Psoas muscle (tissue), 8 donors: ENCODE data around the gene XRCC1. TPM values are rescaled to one million over a fixed set of nuclear protein-coding genes. Genes with fewer than 3 reads are reported as not detected.
"Not testable (repeated sequence)": the region's sequence is repeated elsewhere in the genome, so short reads cannot be mapped to it uniquely, and the experiment has no call there.

ENCODE experiments used
- ATAC-seq, 4 donors: fragments of 200-7000 bp; cut with Tn5 transposase; one replicate each; pipeline ENCODE4 v1.9.1; 2020; ENCODE audit warnings: moderate library complexity in 3 of 4, mild to moderate bottlenecking in 2 of 4
- DNase-seq, 2 donors: peaks; one replicate each; pipeline ENCODE4 v3.0.0-alpha.2; 2020
- H3K27ac ChIP-seq: fragments of 200-600 bp; one replicate; pipeline ENCODE4 v1.8.0; 2022
- H3K27me3 ChIP-seq, 3 donors: fragments of 200-600 bp in 1 of 3; one replicate each; pipeline versions ENCODE4 v1.6.1 to v1.8.0; 2013 to 2022; ENCODE audit warnings: low read length in 2 of 3, mild to moderate bottlenecking in 2 of 3, moderate library complexity in 1 of 3; ENCODE audit not compliant: insufficient read depth in 3 of 3
- H3K36me3 ChIP-seq, 2 donors: fragments of 200-600 bp in 1 of 2; one replicate each; pipeline versions ENCODE4 v1.6.1 to v1.8.0; 2013 to 2022; ENCODE audit warnings: low read depth in 1 of 2, mild to moderate bottlenecking in 1 of 2, moderate library complexity in 1 of 2; ENCODE audit not compliant: insufficient read depth in 1 of 2
- H3K4me1 ChIP-seq: fragments of 200-600 bp; one replicate; pipeline ENCODE4 v1.8.0; 2022
- H3K4me3 ChIP-seq: fragments of 200-600 bp; one replicate; pipeline ENCODE4 v1.8.0; 2022; ENCODE audit warnings: mild to moderate bottlenecking
- H3K9me3 ChIP-seq: fragments of 200-600 bp; one replicate; pipeline ENCODE4 v1.8.0; 2022
- WGBS, 3 donors: extraction: QIAGEN DNeasy Blood & Tissue Kit; methylation state at CpG; one replicate each; pipeline versions ENCODE4 v1.1.6 to v1.1.7; 2013; 5-methylcytosine and 5-hydroxymethylcytosine counted together
- intact Hi-C, 2 donors: fragments of 100-400 bp; cut with DNase I; formaldehyde crosslinking; loops; one replicate each; pipeline versions ENCODE4 v1.11.0 to v1.14.2; 2022
- polyA plus RNA-seq, 3 donors: library from polyadenylated mRNA; stranded (reverse); fragments of 200-250 nt; gene quantifications; one replicate each; pipeline ENCODE4 v1.2.3, GENCODE V29; 2013
- total RNA-seq, 4 donors: library from RNA; stranded (reverse); fragmentation: NEBNext Ultra II Directional in 2 of 4; extraction: Animal tissue kit (Norgen Biotek cat#: 25700) in 2 of 4; gene quantifications; one replicate each; pipeline versions ENCODE4 v1.2.1 to v1.2.4, GENCODE V29; 2021 to 2023
- TF ChIP-seq, protein P1 (sequence below): fragments of 200-600 bp; IDR thresholded peaks from one replicate; pipeline ENCODE4 v1.8.0; 2022; ENCODE audit warnings: antibody characterized with exemption
- donor health status: healthy with polysubstance abuse.
- donor health status: DM: no; HTN: no; CAD: no; lungs with moderate emphysema.
- donor health status: Bipolar disorder and iron deficiency.
- donor health status: healthy.
- donor health status: DM: yes; HTN: yes; CAD: no.
- donor health status: DM: no; HTN: no; CAD: no.
- donor health status: DM: no; HTN: no; CAD: no.
- donor health status: DM: yes; HTN: yes; CAD: no.

The XRCC1 gene
- total and polyA plus RNA-seq, 7 donors, result 12.7 to 22.1 (median 14.1) TPM

- DNase-seq (no peak), ATAC-seq (no peak)
- H3K4me3 ChIP-seq, result no peak overlapping the region
- TF ChIP-seq, protein P1, sequence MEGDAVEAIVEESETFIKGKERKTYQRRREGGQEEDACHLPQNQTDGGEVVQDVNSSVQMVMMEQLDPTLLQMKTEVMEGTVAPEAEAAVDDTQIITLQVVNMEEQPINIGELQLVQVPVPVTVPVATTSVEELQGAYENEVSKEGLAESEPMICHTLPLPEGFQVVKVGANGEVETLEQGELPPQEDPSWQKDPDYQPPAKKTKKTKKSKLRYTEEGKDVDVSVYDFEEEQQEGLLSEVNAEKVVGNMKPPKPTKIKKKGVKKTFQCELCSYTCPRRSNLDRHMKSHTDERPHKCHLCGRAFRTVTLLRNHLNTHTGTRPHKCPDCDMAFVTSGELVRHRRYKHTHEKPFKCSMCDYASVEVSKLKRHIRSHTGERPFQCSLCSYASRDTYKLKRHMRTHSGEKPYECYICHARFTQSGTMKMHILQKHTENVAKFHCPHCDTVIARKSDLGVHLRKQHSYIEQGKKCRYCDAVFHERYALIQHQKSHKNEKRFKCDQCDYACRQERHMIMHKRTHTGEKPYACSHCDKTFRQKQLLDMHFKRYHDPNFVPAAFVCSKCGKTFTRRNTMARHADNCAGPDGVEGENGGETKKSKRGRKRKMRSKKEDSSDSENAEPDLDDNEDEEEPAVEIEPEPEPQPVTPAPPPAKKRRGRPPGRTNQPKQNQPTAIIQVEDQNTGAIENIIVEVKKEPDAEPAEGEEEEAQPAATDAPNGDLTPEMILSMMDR, result no peak
- H3K4me1 ChIP-seq, result no peaks in the 10 kb centered on the region
- 93 to 95% (median 93%) methylated on average over 23 of the region's 23 CpGs for WGBS, 3 donors
- H3K27me3 ChIP-seq, result no peaks in the 10 kb centered on the region
- peaks cover 6 to 73% of the 10 kb centered on the region in 2 donors for H3K36me3 ChIP-seq
- no peaks in the 10 kb centered on the region for H3K9me3 ChIP-seq
- H3K27ac ChIP-seq, result no peak overlapping the region
- intact Hi-C loops, result loop anchor here in 1 of 2 donors (5.0 kb wide), 1 partner anchor 101 kb away; no protein-coding TSS in a partner anchor
Observed at GRCh38 chr19:43551399-43552197, 23.7 kb downstream of the XRCC1 start.

DNA sequence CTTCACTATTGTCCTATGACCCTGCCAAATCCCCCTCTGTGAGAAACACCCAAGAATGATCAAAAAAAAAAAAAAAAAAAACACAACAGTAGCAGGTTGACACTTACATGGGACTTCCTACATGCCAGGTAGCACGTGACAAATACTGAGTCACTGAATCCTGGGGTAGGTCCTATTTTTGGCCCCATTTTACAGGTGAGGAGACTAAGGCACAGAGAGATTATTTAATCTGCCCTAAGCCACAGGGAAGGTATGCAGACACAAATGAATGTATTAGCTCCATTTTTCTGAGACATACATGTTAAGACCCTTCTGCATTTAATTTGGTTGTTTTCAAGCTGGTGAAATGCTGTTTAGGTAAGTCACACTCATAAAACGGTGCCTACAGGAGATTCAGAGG lies 26.6 kb downstream of the XRCC1 start:
- H3K4me3 ChIP-seq, result no peak overlapping the region
- 88 to 93% (median 90%) methylated on average over 2 of the region's 2 CpGs for WGBS, 3 donors
- no peak for DNase-seq
- no peak for ATAC-seq
- intact Hi-C loops, result no loop called here
- no peaks in the 10 kb centered on the region for H3K27me3 ChIP-seq
- H3K36me3 ChIP-seq, result peaks cover 3 to 73% of the 10 kb centered on the region in 2 donors
- no peak overlapping the region for H3K27ac ChIP-seq
- H3K4me1 ChIP-seq, result no peaks in the 10 kb centered on the region
- TF ChIP-seq, protein P1, result no peak
- H3K9me3 ChIP-seq, result no peaks in the 10 kb centered on the region

- H3K27ac ChIP-seq, intact Hi-C loops, H3K9me3 ChIP-seq, ATAC-seq, H3K4me1 ChIP-seq, H3K27me3 ChIP-seq, H3K4me3 ChIP-seq, DNase-seq: not testable (repeated sequence)
- peaks cover 3 to 71% of the 10 kb centered on the region in 2 donors for H3K36me3 ChIP-seq
- 67 to 94% (median 85%) methylated on average over 3 to 19 of the region's 24 CpGs for WGBS, 3 donors
Observed at GRCh38 chr19:43547926-43548325, 27.4 kb downstream of the XRCC1 start.

GRCh38 chr19:43546581-43546980 lies 28.7 kb downstream of the XRCC1 start:
- no peaks in the 10 kb centered on the region for H3K27me3 ChIP-seq
- H3K27ac ChIP-seq, result no peak overlapping the region
- 97 to 100% (median 100%) methylated on average over 3 of the region's 3 CpGs for WGBS, 3 donors
- no peak for ATAC-seq
- TF ChIP-seq, protein P1, result no peak
- intact Hi-C loops, result no loop called here
- no peaks in the 10 kb centered on the region for H3K4me1 ChIP-seq
- no peak for DNase-seq
- no peaks in the 10 kb centered on the region for H3K9me3 ChIP-seq
- peaks cover 3 to 75% of the 10 kb centered on the region in 2 donors for H3K36me3 ChIP-seq
- no peak overlapping the region for H3K4me3 ChIP-seq

DNA sequence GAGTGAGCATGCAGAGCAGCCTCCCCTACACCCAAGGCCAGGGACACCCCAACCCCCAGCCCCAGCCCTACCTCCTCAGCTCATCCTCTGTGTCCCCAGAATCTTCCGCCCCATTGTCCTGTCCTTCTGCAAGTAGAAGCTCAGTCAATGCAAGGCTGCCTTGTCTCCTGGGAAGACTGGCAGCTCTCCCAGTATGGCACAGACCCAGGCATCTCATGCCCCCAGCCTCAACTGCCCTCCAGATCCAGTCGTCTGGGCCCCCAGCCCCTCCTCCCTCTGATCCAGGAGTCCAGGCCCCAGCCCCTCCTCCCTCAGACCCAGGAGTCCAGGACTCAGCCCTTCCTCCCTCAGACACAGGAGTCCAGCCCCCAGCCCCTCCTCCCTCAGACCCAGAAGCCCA lies 29.3 kb downstream of the XRCC1 start:
- Histone ChIP-seq H3K9me3 (no peaks in the 10 kb centered on the region), H3K36me3 (peaks cover 3 to 75% of the 10 kb centered on the region in 2 donors), H3K27ac (no peak overlapping the region), H3K4me3 (no peak overlapping the region), H3K4me1 (no peaks in the 10 kb centered on the region), H3K27me3 (no peaks in the 10 kb centered on the region)
- WGBS, 3 donors, result 80 to 100% (median 86%) methylated on average over 1 to 2 of the region's 2 CpGs
- DNase-seq (no peak), ATAC-seq (no peak)
- TF ChIP-seq, protein P1, result no peak
- intact Hi-C loops, result no loop called here
